ENCODE results near the gene TBC1D4.
A peak's percentile ranks its signal among the peaks of the same experiment; 100 is the strongest.
"Not testable (repeated sequence)": the region's sequence is repeated elsewhere in the genome, so short reads cannot be mapped to it uniquely, and the experiment has no call there.

The TBC1D4 gene

DNA sequence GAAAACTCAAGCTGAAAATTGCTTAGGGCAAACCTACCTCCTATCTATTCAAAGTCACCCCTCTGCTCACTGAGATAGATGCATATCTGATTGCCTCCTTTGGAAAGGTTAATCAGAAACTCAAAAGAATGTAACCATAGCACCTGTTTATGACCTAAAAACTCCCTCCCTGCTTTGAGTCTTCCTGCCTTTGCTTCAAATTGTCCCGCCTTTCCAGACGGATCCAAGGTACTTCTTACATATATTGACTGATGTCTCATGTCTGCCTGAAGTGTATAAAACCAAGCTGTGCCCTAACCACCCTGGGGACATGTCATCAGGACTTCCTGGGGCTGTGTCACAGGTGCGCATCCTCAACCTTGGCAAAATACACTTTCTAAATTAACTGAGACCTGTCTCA, 118.6 kb downstream of the TBC1D4 start:
- no peak for DNase-seq (ENCODE audit: low read depth, low spot score)

DNA sequence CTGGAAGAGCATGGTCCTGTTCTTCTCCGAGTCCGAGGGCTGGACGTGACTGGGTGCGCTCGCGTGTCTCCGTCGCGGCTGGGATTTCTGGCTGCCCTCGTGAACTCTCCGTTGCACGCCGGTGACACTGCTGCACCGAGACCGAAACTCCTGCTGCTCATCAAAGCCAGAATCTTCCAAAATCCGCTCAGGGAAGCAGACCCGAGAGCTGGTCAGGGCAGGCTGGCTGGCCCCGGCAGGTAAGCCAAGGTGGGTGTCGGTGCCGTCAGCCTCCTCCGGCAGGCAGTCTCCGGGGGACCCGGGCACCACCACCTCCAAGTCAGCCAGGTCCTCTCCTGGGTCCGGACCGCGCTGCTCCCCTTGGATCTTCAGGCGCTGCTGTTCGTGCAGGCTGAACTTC, 119.9 kb downstream of the TBC1D4 start:
- DNase-seq (ENCODE audit: low read depth, low spot score), result no peak

DNA sequence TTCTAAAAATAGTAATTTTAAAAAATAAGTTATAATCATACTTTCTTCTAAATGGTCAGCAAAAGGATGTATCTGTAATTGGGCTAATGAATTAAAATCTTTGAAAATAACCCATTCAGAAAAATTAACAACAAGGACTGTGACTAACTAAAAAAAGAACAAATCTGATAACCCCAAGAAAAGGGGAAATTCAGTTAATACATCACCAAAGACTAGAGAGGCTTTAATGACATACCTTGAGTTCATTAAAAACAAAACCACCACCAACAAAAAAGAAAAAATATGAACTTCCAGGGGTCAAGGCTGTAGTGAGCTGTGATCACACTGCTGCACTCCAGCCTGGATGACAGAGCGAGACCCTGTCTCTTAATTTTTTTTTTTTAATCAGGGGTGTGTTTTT, 121.8 kb downstream of the TBC1D4 start:
- no peak for DNase-seq (ENCODE audit: low read depth, low spot score)

GRCh38 chr13:75359266-75359665, 122.7 kb downstream of the TBC1D4 start:
- DNase-seq (ENCODE audit: low read depth, low spot score), result peak; percentile 47

GRCh38 chr13:75357576-75358289, 124.2 kb downstream of the TBC1D4 start:
- DNase-seq (ENCODE audit: low read depth, low spot score), result peak; percentile 30

DNA sequence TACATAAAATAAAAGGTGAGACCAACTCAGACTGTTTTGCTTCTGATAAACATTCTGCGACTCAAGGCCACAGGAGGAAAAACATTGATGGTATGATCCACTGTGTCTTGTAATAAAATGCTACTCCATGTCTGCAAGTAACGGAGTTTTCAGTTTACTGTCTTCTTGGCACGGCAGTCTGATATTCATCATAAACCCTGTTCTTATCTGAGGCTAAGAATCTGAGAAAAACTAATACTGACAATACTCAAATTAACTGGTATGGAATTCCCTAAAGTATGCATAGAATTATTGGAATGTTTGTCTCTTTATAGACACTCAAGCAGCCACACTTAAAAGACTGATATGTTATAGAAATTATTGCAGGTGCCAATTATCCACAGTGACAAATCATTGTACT, 125.5 kb downstream of the TBC1D4 start:
- DNase-seq (ENCODE audit: low read depth, low spot score), result no peak

GRCh38 chr13:75355609-75356008, 126.4 kb downstream of the TBC1D4 start:
- DNase-seq (ENCODE audit: low read depth, low spot score), result no peak

DNA sequence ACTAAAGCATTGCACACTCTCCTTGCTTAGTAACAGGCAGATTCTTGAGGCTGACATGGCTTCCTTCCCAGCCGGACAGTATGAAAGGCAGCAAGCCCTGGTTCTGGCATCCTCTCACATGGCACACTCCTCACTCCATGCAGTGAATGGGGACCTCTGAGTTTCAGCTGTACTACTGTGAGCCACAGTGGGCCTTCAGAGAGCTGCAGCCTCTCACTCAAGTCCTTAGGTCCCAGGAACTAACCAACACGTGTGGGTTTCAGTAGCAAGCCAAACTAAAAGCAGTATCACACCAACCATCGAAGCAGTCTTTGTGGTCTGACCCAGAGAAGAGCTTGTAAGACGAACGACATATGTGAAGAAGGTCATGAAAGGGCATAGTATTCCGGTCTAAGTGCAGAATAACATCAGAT, 128.2 kb downstream of the TBC1D4 start:
- DNase-seq (ENCODE audit: low read depth, low spot score), result no peak

GRCh38 chr13:75352641-75353327, 129.2 kb downstream of the TBC1D4 start:
- DNase-seq (ENCODE audit: low read depth, low spot score), result no peak

DNA sequence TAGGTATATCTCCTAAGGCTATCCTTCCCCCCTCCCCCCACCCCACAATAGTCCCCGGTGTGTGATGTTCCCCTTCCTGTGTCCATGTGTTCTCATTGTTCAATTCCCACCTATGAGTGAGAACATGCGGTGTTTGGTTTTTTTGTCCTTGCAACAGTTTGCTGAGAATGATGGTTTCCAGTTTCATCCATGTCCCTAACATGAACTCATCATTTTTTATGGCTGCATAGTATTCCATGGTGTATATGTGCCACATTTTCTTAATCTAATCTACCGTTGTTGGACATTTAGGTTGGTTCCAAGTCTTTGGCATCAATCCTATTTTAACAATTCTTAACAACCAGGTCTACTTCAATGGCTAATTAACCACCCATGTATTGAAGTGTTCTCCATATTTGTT, 130.4 kb downstream of the TBC1D4 start:
- not testable (repeated sequence) for DNase-seq (ENCODE audit: low read depth, low spot score)

GRCh38 chr13:75347925-75348324, 134.0 kb downstream of the TBC1D4 start:
- no peak for DNase-seq (ENCODE audit: low read depth, low spot score)

- no peak for DNase-seq (ENCODE audit: low read depth, low spot score)
Observed at GRCh38 chr13:75347457-75347856, 134.5 kb downstream of the TBC1D4 start.

GRCh38 chr13:75345193-75345592, 136.8 kb downstream of the TBC1D4 start:
- no peak for DNase-seq (ENCODE audit: low read depth, low spot score)

- no peak for DNase-seq (ENCODE audit: low read depth, low spot score)
Observed at GRCh38 chr13:75341028-75341427, 140.9 kb downstream of the TBC1D4 start.

DNA sequence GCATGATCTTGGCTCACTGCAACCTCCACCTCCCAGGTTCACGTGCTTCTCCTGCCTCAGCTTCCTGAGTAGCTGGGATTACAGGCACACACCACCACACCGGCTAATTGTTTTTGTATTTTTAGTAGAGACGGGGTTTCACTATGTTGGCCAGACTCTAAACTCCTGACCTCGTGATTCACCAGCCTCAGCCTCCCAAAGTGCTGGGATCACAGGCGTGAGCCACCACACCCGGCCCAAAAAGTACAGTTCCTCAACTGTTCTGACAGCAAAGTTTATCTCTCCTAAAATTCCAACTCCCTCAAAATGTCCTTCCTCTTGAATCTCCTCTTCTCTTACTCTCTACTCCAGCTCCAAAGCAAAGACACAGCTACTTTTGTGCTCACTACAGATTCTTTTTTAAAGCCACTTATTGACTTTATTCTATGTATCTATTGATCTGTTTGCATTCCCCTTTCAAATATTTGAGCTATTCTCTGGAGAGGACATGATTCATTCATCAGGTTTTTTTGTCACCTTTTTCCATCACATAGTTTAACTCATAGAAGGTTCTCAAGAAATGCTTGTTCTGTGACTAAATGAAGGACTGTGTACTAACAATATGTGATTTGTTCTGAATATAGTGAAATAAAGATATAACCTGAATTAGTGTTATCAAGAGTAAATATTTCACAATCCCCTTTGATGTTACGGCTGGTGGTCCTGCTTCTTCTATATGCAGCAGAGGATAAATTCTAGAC, 142.2 kb downstream of the TBC1D4 start:
- no peak for DNase-seq (ENCODE audit: low read depth, low spot score)

- DNase-seq (ENCODE audit: low read depth, low spot score), result no peak
Observed at GRCh38 chr13:75334634-75335447, 147.1 kb downstream of the TBC1D4 start.

- no peak for DNase-seq (ENCODE audit: low read depth, low spot score)
Observed at GRCh38 chr13:75333103-75333502, 148.9 kb downstream of the TBC1D4 start.

DNA sequence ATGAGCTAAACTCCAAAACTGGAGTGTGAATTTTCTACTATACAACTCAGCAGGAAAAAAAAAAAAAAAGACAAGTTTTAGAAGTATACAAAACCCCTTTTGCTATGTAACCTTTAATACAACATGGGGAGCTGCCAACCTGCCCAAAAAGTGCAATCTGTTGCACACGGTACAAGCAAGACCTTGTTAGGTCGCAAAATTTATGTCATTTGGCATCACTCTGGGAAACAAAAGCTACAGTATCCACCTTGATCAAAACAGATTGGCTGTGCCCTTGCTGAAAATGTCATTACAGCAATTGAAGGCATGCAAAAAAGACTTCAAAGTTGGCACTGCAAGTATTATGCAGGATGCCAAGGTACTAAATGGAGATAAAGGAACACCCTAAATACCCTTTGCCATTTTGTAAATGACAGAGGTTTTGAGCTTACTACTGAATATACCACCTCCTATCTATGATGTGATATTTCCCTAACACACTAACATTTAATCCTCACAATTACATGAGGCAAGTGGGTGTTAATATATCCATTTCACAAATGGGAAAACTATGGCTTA, 150.1 kb downstream of the TBC1D4 start:
- DNase-seq (ENCODE audit: low read depth, low spot score), result no peak

DNA sequence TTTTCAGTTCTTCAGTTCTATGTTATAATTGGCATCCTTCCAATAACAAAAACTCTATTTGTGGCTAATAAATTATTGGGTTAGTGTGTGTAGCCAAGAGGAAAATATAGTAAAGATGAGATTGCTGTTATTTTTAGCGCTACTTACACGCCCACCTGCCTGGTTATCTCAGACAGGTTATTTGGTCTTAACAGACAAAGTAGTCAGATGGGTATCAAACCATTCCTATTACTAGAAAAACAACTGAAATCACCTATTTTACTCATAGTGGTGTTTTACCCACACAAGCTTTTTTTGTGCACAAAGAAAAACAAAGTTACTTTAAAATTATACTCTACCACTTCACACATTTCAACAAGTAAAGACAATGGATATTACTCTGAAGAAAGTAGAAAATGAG, 151.2 kb downstream of the TBC1D4 start:
- DNase-seq (ENCODE audit: low read depth, low spot score), result no peak

DNA sequence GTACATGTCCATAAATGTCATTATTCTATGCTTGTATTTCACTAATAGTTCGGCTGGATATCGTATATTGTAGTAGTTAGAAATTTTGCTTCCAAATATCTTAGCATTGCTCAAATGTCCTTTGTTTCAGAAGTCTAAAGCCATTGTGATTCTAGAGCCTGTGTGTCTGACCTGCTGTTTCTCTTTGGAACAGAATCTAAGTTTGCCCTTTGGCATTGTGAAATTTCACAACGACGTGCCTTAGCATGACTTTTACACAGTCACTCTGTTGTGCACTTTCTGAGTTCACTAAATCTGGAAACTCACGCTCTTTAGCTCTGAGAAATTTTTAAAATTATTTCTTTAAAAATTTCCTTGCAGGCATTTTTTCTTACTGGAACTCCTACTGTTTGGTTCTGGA, 152.2 kb downstream of the TBC1D4 start:
- no peak for DNase-seq (ENCODE audit: low read depth, low spot score)

- DNase-seq (ENCODE audit: low read depth, low spot score), result no peak
Observed at GRCh38 chr13:75329097-75329496, 152.9 kb downstream of the TBC1D4 start.

- no peak for DNase-seq (ENCODE audit: low read depth, low spot score)
Observed at GRCh38 chr13:75327135-75327510, 154.8 kb downstream of the TBC1D4 start.
